Measurements from ENCODE around the gene GUCA1A.

DNA sequence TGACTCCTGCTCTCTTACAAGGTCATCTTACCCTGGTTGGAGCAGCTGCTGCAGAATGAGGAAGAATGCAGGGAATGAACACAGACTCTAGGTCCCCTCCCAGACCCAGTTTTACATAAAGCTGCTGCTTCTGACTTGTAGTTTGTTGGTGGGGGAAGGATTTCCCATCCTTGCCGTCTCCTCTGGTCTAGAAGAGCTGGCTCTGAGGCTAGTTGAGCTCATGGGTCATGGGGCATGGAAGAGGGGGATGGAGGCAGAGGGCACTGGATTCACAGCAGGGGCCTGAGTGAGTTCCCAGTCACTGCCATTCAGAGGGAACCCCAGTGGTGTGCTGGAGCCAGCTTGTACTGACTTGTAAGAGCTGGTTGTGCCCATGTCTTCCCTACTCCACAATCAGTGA lies 9.2 kb upstream of the GUCA1A start:
- TF ChIP-seq POLR2A (IDR thresholded peaks at IDR 0.05; ENCODE audit: extremely low read depth, insufficient read length) (no peak), MAX (IDR thresholded peaks at IDR 0.05; ENCODE audit: low read depth, low read length) (no peak)
- TF ChIP-seq, protein P1, sequence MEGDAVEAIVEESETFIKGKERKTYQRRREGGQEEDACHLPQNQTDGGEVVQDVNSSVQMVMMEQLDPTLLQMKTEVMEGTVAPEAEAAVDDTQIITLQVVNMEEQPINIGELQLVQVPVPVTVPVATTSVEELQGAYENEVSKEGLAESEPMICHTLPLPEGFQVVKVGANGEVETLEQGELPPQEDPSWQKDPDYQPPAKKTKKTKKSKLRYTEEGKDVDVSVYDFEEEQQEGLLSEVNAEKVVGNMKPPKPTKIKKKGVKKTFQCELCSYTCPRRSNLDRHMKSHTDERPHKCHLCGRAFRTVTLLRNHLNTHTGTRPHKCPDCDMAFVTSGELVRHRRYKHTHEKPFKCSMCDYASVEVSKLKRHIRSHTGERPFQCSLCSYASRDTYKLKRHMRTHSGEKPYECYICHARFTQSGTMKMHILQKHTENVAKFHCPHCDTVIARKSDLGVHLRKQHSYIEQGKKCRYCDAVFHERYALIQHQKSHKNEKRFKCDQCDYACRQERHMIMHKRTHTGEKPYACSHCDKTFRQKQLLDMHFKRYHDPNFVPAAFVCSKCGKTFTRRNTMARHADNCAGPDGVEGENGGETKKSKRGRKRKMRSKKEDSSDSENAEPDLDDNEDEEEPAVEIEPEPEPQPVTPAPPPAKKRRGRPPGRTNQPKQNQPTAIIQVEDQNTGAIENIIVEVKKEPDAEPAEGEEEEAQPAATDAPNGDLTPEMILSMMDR (IDR thresholded peaks at IDR 0.05; ENCODE audit: low read depth, low read length) = no peak
